MCF 10A (cell line): ENCODE results near the gene LDB2. TPM values are rescaled to one million over a fixed set of nuclear protein-coding genes. Genes with fewer than 3 reads are reported as not detected.

Source experiments
- BruUV-seq: library from RNA; stranded (reverse); fragments of 400-500 nt; replicated peaks from 2 replicates; lab custom pipeline; 2021; lab: Mats Ljungman, UMichigan
- CTCF ChIA-PET: fragments of 300-600 bp; sonication (Branson Sonifier 250); formaldehyde crosslinking; extraction: SDS; loops from one replicate; lab custom pipeline; 2021; ENCODE audit warnings: antibody characterized with exemption, inconsistent platforms; lab: Yijun Ruan, JAX
- POLR2A ChIA-PET: fragments of 300-600, 350-650 bp; sonication (Branson Sonifier 250); formaldehyde crosslinking; extraction: SDS; loops from one replicate; lab custom pipeline; 2020; ENCODE audit warnings: antibody characterized with exemption, inconsistent platforms; lab: Yijun Ruan, JAX
- DNase-seq: peaks from one replicate; pipeline ENCODE4 v3.0.0-alpha.2; 2018; ENCODE audit not compliant: unreplicated experiment
- H3K27ac Mint-ChIP-seq: one replicate; pipeline ENCODE4 v1.8.0; 2022; ENCODE audit warnings: mild to moderate bottlenecking, low read depth, mixed read lengths; ENCODE audit not compliant: unreplicated experiment
- H3K27me3 Mint-ChIP-seq: one replicate; pipeline ENCODE4 v1.8.0; 2022; ENCODE audit warnings: mixed read lengths; ENCODE audit not compliant: insufficient read depth, unreplicated experiment
- H3K36me3 Mint-ChIP-seq: one replicate; pipeline ENCODE4 v1.8.0; 2022; ENCODE audit warnings: mild to moderate bottlenecking, moderate library complexity, mixed read lengths; ENCODE audit not compliant: insufficient read depth, unreplicated experiment
- H3K4me1 Mint-ChIP-seq: one replicate; pipeline ENCODE4 v1.8.0; 2022; ENCODE audit warnings: mixed read lengths; ENCODE audit not compliant: insufficient read depth, unreplicated experiment
- H3K4me3 Mint-ChIP-seq: one replicate; pipeline ENCODE4 v1.8.0; 2022; ENCODE audit warnings: mild to moderate bottlenecking, moderate library complexity, mixed read lengths; ENCODE audit not compliant: unreplicated experiment
- H3K9me3 Mint-ChIP-seq: one replicate; pipeline ENCODE4 v1.8.0; 2022; ENCODE audit warnings: mixed read lengths; ENCODE audit not compliant: unreplicated experiment
- CTCF ChIP-seq: fragments of 200-600 bp; IDR thresholded peaks from one replicate; pipeline ENCODE4 v1.8.0; 2022; ENCODE audit warnings: antibody characterized with exemption, mild to moderate bottlenecking; ENCODE audit not compliant: unreplicated experiment
- intact Hi-C: fragments of 100-400 bp; cut with micrococcal nuclease; formaldehyde crosslinking; loops from 2 replicates; pipeline ENCODE4 v1.14.1; 2022
- total RNA-seq: library from RNA; stranded (reverse); gene quantifications from 2 replicates; pipeline ENCODE4 v1.2.3, GENCODE V29; 2022

The LDB2 gene
- total RNA-seq, 1 experiment from 2014 or later, result not detected

- no TSS peak for BruUV-seq
- H3K27me3 Mint-ChIP-seq, result peaks cover 45% of the 10 kb centered on the region
- H3K4me3 Mint-ChIP-seq, result no peak overlapping the region
- intact Hi-C loops, result no loop called here
- CTCF ChIA-PET, result interaction anchor here (0.6 kb wide), 2 partner anchors 28 to 193 kb away, joined by 3 to 4 read pairs; no protein-coding TSS in a partner anchor
- POLR2A ChIA-PET, result no interaction called here
- no peaks in the 10 kb centered on the region for H3K36me3 Mint-ChIP-seq
- H3K4me1 Mint-ChIP-seq, result no peaks in the 10 kb centered on the region
- no peak overlapping the region for H3K27ac Mint-ChIP-seq
- no peak for DNase-seq
- no peaks in the 10 kb centered on the region for H3K9me3 Mint-ChIP-seq
- TF ChIP-seq CTCF, result no peak
Measured at GRCh38 chr4:16788868-16789267, 109.6 kb downstream of the LDB2 start.

- ChIA-PET POLR2A (interaction anchor here (0.6 kb wide), 1 partner anchor 277 kb away, joined by 3 read pairs; no protein-coding TSS in a partner anchor), CTCF (interaction anchor here (0.6 to 0.8 kb wide), 2 partner anchors 10 to 452 kb away, joined by 3 read pairs; no protein-coding TSS in a partner anchor)
- DNase-seq, result no peak
Measured at GRCh38 chr4:16785793-16786527, 112.5 kb downstream of the LDB2 start.

GRCh38 chr4:16783119-16783518 lies 115.3 kb downstream of the LDB2 start:
- POLR2A ChIA-PET, result no interaction called here
- CTCF ChIA-PET, result interaction anchor here (1.6 kb wide), 1 partner anchor 11 kb away, joined by 6 read pairs; no protein-coding TSS in a partner anchor
- intact Hi-C loops, result no loop called here
- H3K27me3 Mint-ChIP-seq, result peaks cover 44% of the 10 kb centered on the region
- DNase-seq, result no peak
- no TSS peak for BruUV-seq
- H3K4me3 Mint-ChIP-seq, result no peak overlapping the region
- no peaks in the 10 kb centered on the region for H3K9me3 Mint-ChIP-seq
- no peak overlapping the region for H3K27ac Mint-ChIP-seq
- H3K4me1 Mint-ChIP-seq, result no peaks in the 10 kb centered on the region
- no peaks in the 10 kb centered on the region for H3K36me3 Mint-ChIP-seq
- no peak for TF ChIP-seq CTCF

More at GRCh38 chr4:16785793-16786527, 112.5 kb downstream of the LDB2 start:
- TF ChIP-seq CTCF, result no peak
- H3K36me3 Mint-ChIP-seq, result no peaks in the 10 kb centered on the region
- intact Hi-C loops, result no loop called here
- H3K9me3 Mint-ChIP-seq, result no peaks in the 10 kb centered on the region
- H3K4me1 Mint-ChIP-seq, result no peaks in the 10 kb centered on the region
- peaks cover 55% of the 10 kb centered on the region for H3K27me3 Mint-ChIP-seq
- no peak overlapping the region for H3K4me3 Mint-ChIP-seq
- H3K27ac Mint-ChIP-seq, result no peak overlapping the region
- BruUV-seq, result no TSS peak

- POLR2A ChIA-PET, result interaction anchor here (0.6 kb wide), 1 partner anchor 15 kb away, joined by 3 read pairs; no protein-coding TSS in a partner anchor
- BruUV-seq, result no TSS peak
- no peak for DNase-seq
- Mint-ChIP-seq H3K36me3 (no peaks in the 10 kb centered on the region), H3K27me3 (peaks cover 20% of the 10 kb centered on the region), H3K4me3 (no peak overlapping the region), H3K27ac (no peak overlapping the region), H3K4me1 (no peaks in the 10 kb centered on the region), H3K9me3 (no peaks in the 10 kb centered on the region)
- TF ChIP-seq CTCF, result no peak
- CTCF ChIA-PET, result interaction anchor here (1.3 kb wide), 1 partner anchor 668 kb away, joined by 4 read pairs; no protein-coding TSS in a partner anchor
- intact Hi-C loops, result no loop called here
Measured at GRCh38 chr4:16779028-16779675, 119.3 kb downstream of the LDB2 start.
